T-helper 1 cell treated with Interleukin-12 subunit alpha and Interleukin-12 subunit beta and Interleukin-4 antibody, amounts not matched to agents 30 ng/mL and 1 ng/mL, for 36 hours (primary cell): ENCODE results near the gene C2CD3. TPM values are rescaled to one million over a fixed set of nuclear protein-coding genes. Genes with fewer than 3 reads are reported as not detected.
"Not testable (repeated sequence)": the region's sequence is repeated elsewhere in the genome, so short reads cannot be mapped to it uniquely, and the experiment has no call there.

ENCODE experiments used
- intact Hi-C: fragments of 100-400 bp; cut with micrococcal nuclease; formaldehyde crosslinking; loops from one replicate; pipeline ENCODE4 v1.15.1; 2024
- total RNA-seq: library from RNA; stranded (reverse); gene quantifications from 2 replicates; pipeline ENCODE4 v1.2.3, GENCODE V29; 2022

C2CD3 gene
- total RNA-seq, 1 donor from 2014 or later = 39.4 TPM

- intact Hi-C loops = not testable (repeated sequence)
Observed at GRCh38 chr11:74120260-74121035, 50.4 kb downstream of the C2CD3 start.

- intact Hi-C loops = no loop called here
Observed at GRCh38 chr11:74116719-74117118, 54.1 kb downstream of the C2CD3 start.

- intact Hi-C loops = no loop called here
Observed at GRCh38 chr11:74112877-74113276, 57.9 kb downstream of the C2CD3 start.

- intact Hi-C loops = no loop called here
Observed at GRCh38 chr11:74106124-74106523, 64.7 kb downstream of the C2CD3 start.

GRCh38 chr11:74102321-74102720 is 68.5 kb downstream of the C2CD3 start:
- intact Hi-C loops = no loop called here

- intact Hi-C loops = no loop called here
Observed at GRCh38 chr11:74100735-74101134, 70.1 kb downstream of the C2CD3 start.

- intact Hi-C loops = no loop called here
Observed at GRCh38 chr11:74100231-74100630, 70.6 kb downstream of the C2CD3 start.

- intact Hi-C loops = no loop called here
Observed at GRCh38 chr11:74097686-74098237, 73.0 kb downstream of the C2CD3 start.

GRCh38 chr11:74094393-74094792 is 76.4 kb downstream of the C2CD3 start:
- intact Hi-C loops = no loop called here

GRCh38 chr11:74092425-74092824 is 78.4 kb downstream of the C2CD3 start:
- intact Hi-C loops = no loop called here

- intact Hi-C loops = loop anchor here (1.0 kb wide), 1 partner anchor 109 kb away; the partner anchor contains the start of gene UCP2
Observed at GRCh38 chr11:74091549-74091948, 79.3 kb downstream of the C2CD3 start.

GRCh38 chr11:74090701-74091100 is 80.1 kb downstream of the C2CD3 start:
- intact Hi-C loops = loop anchor here (1.0 kb wide), 2 partner anchors 108 to 126 kb away; partner anchors contain the start of gene UCP2

GRCh38 chr11:74086242-74086884 is 84.4 kb downstream of the C2CD3 start:
- intact Hi-C loops = no loop called here

GRCh38 chr11:74085542-74085892 is 85.3 kb downstream of the C2CD3 start:
- intact Hi-C loops = no loop called here

GRCh38 chr11:74084796-74085541 is 85.8 kb downstream of the C2CD3 start:
- intact Hi-C loops = no loop called here

GRCh38 chr11:74083927-74084326 is 86.9 kb downstream of the C2CD3 start:
- intact Hi-C loops = not testable (repeated sequence)

GRCh38 chr11:74081428-74081827 is 89.4 kb downstream of the C2CD3 start:
- intact Hi-C loops = no loop called here

GRCh38 chr11:74077193-74077592 is 93.6 kb downstream of the C2CD3 start:
- intact Hi-C loops = no loop called here

- intact Hi-C loops = no loop called here
Observed at GRCh38 chr11:74072721-74073120, 98.1 kb downstream of the C2CD3 start.

- intact Hi-C loops = no loop called here
Observed at GRCh38 chr11:74072286-74072685, 98.5 kb downstream of the C2CD3 start.

GRCh38 chr11:74070723-74071492 is 99.9 kb downstream of the C2CD3 start:
- intact Hi-C loops = no loop called here
